Thyroid gland (tissue), 4 donors: ENCODE results near the gene PXT1. TPM values are rescaled to one million over a fixed set of nuclear protein-coding genes. Genes with fewer than 3 reads are reported as not detected.
A peak's percentile ranks its signal among the peaks of the same experiment; 100 is the strongest.

Experiments
- DNase-seq, 2 donors: peaks; one replicate each; pipeline ENCODE4 v3.0.0-alpha.2; 2019
- H3K27ac ChIP-seq, 3 donors: fragments of 200-600 bp; sonication (generic); 1 replicate in 2 of 3; 2 replicates in 1 of 3; pipeline ENCODE4 v1.5.1; 2016 to 2019; ENCODE audit warnings: mild to moderate bottlenecking in 1 of 3, moderate library complexity in 1 of 3
- H3K27me3 ChIP-seq: fragments of 200-600 bp; sonication (generic); one replicate; pipeline ENCODE4 v1.5.1; 2019
- H3K36me3 ChIP-seq, 2 donors: fragments of 200-600 bp; sonication (generic); one replicate each; pipeline ENCODE4 v1.5.1; 2016 to 2019
- H3K4me1 ChIP-seq, 2 donors: fragments of 200-600 bp; sonication (generic); one replicate each; pipeline ENCODE4 v1.5.1; 2017 to 2019
- H3K4me3 ChIP-seq, 3 donors: fragments of 200-600 bp; sonication (generic); replicated peaks in 1 of 3; 1 replicate in 2 of 3; 2 replicates in 1 of 3; pipeline ENCODE4 v1.5.1; 2016; ENCODE audit warnings: mild to moderate bottlenecking in 1 of 3
- H3K9me3 ChIP-seq: fragments of 200-600 bp; sonication (generic); one replicate; pipeline ENCODE4 v1.5.1; 2017
- CTCF ChIP-seq, 6 experiments: fragments of 200-600 bp in 3 of 6; fragments of 450-650 bp in 3 of 6; sonication (generic) in 3 of 6; IDR thresholded peaks; one replicate each; pipeline ENCODE4 v1.5.1; 2016 to 2019; ENCODE audit warnings: antibody characterized with exemption in 6 of 6, mild to moderate bottlenecking in 2 of 6, inconsistent platforms in 1 of 6, moderate library complexity in 1 of 6
- POLR2A ChIP-seq, 2 donors: fragments of 450-650 bp; IDR thresholded peaks; one replicate each; pipeline ENCODE4 v1.6.1; 2017; ENCODE audit warnings: antibody characterized with exemption in 2 of 2, mild to moderate bottlenecking in 2 of 2, moderate library complexity in 1 of 2
- WGBS, 2 donors: methylation state at CpG; one replicate each; pipeline ENCODE4 v1.1.5; 2017; 5-methylcytosine and 5-hydroxymethylcytosine counted together
- intact Hi-C: fragments of 100-400 bp; cut with DNase I; formaldehyde crosslinking; loops from one replicate; pipeline ENCODE4 v1.15.1; 2023
- total RNA-seq, 4 donors: library from RNA; depleted of rRNA; stranded (reverse); fragments of >200 nt; gene quantifications; one replicate each; pipeline ENCODE4 v1.2.3, GENCODE V29; 2016

The PXT1 gene
- total RNA-seq, 4 donors from 2014 or later: not detected

- intact Hi-C loops: loop anchor here (10.0 kb wide), 1 partner anchor 153 kb away; the partner anchor contains the start of gene SRSF3
These were observed 1.3 kb downstream of the PXT1 start for GRCh38 chr6:36441307-36441894.

GRCh38 chr6:36436466-36436865, 6.2 kb downstream of the PXT1 start:
- H3K36me3 ChIP-seq: no peaks in the 10 kb centered on the region
- H3K4me1 ChIP-seq: peaks cover 0 to 6% of the 10 kb centered on the region in 2 donors
- H3K4me3 ChIP-seq: no peak overlapping the region
- no peaks in the 10 kb centered on the region for H3K9me3 ChIP-seq
- intact Hi-C loops: loop anchor here (10.0 kb wide), 1 partner anchor 108 kb away; the partner anchor contains the start of gene STK38
- DNase-seq: no peak
- 80 to 97% methylated on average over 1 of the region's 1 CpG for WGBS, 2 donors
- TF ChIP-seq CTCF (IDR thresholded peaks at IDR 0.05): no peak
- no peak for TF ChIP-seq POLR2A (IDR thresholded peaks at IDR 0.05)
- H3K27ac ChIP-seq: no peak overlapping the region
- H3K27me3 ChIP-seq: no peaks in the 10 kb centered on the region

More at GRCh38 chr6:36441307-36441894, 1.3 kb downstream of the PXT1 start:
- 25 to 27% methylated on average over 8 of the region's 8 CpGs for WGBS, 2 donors
- TF ChIP-seq CTCF (IDR thresholded peaks at IDR 0.05): no peak
- peak in 1 of 2 donors; percentile 82 for TF ChIP-seq POLR2A (IDR thresholded peaks at IDR 0.05)
- no peaks in the 10 kb centered on the region for H3K36me3 ChIP-seq
- peaks cover 24 to 36% of the 10 kb centered on the region in 2 donors for H3K4me1 ChIP-seq
- peak overlapping the region; percentile 86 to 99 (median 99) for H3K27ac ChIP-seq
- peak; percentile 96 for DNase-seq
- H3K4me3 ChIP-seq: no peak overlapping the region
- no peaks in the 10 kb centered on the region for H3K9me3 ChIP-seq
- no peaks in the 10 kb centered on the region for H3K27me3 ChIP-seq

- Histone ChIP-seq H3K4me1 (no peaks in the 10 kb centered on the region), H3K9me3 (no peaks in the 10 kb centered on the region), H3K36me3 (no peaks in the 10 kb centered on the region), H3K27me3 (no peaks in the 10 kb centered on the region), H3K27ac (no peak overlapping the region), H3K4me3 (no peak overlapping the region)
- TF ChIP-seq POLR2A (IDR thresholded peaks at IDR 0.05) (no peak), CTCF (IDR thresholded peaks at IDR 0.05) (no peak)
- intact Hi-C loops: loop anchor here (10.0 kb wide), 1 partner anchor 113 kb away; the partner anchor contains the start of gene STK38
- DNase-seq: no peak
- WGBS, 2 donors: 77 to 84% methylated on average over 4 of the region's 4 CpGs
These were observed 10.4 kb downstream of the PXT1 start for GRCh38 chr6:36432151-36432671.

- no peak for DNase-seq
- no peaks in the 10 kb centered on the region for H3K9me3 ChIP-seq
- H3K36me3 ChIP-seq: no peaks in the 10 kb centered on the region
- TF ChIP-seq CTCF (IDR thresholded peaks at IDR 0.05) (no peak), POLR2A (IDR thresholded peaks at IDR 0.05) (no peak)
- H3K27me3 ChIP-seq: no peaks in the 10 kb centered on the region
- H3K27ac ChIP-seq: no peak overlapping the region
- H3K4me1 ChIP-seq: no peaks in the 10 kb centered on the region
- H3K4me3 ChIP-seq: no peak overlapping the region
- 85 to 87% methylated on average over 4 of the region's 4 CpGs for WGBS, 2 donors
- intact Hi-C loops: loop anchor here (10.0 kb wide), 1 partner anchor 114 kb away; the partner anchor contains the start of gene STK38
These were observed 11.5 kb downstream of the PXT1 start for GRCh38 chr6:36431197-36431596.

- no peaks in the 10 kb centered on the region for H3K4me1 ChIP-seq
- 82 to 88% methylated on average over 2 of the region's 2 CpGs for WGBS, 2 donors
- TF ChIP-seq CTCF (IDR thresholded peaks at IDR 0.05) (no peak), POLR2A (IDR thresholded peaks at IDR 0.05) (no peak)
- no peak overlapping the region for H3K4me3 ChIP-seq
- no peak for DNase-seq
- intact Hi-C loops: loop anchor here (10.0 kb wide), 1 partner anchor 114 kb away; the partner anchor contains the start of gene STK38
- H3K36me3 ChIP-seq: no peaks in the 10 kb centered on the region
- H3K27me3 ChIP-seq: no peaks in the 10 kb centered on the region
- no peak overlapping the region for H3K27ac ChIP-seq
- no peaks in the 10 kb centered on the region for H3K9me3 ChIP-seq
These were observed 12.3 kb downstream of the PXT1 start for GRCh38 chr6:36430351-36430750.
